Liver (tissue), 9 donors: ENCODE data around the gene PLA2R1. TPM values are rescaled to one million over a fixed set of nuclear protein-coding genes. Genes with fewer than 3 reads are reported as not detected.

ENCODE experiments used
- DNase-seq: peaks from one replicate; pipeline ENCODE4 v3.0.0-alpha.2; 2017; ENCODE audit warnings: low spot score
- H3K27ac ChIP-seq, 2 donors: one replicate each; pipeline ENCODE4 v1.7.0; 2013; ENCODE audit warnings: inconsistent platforms in 2 of 2, low read length in 2 of 2, control low read depth in 1 of 2, low read depth in 1 of 2, mild to moderate bottlenecking in 1 of 2
- H3K27me3 ChIP-seq, 4 donors: one replicate each; pipeline versions ENCODE4 v1.6.1 to v1.7.0; 2013; ENCODE audit warnings: low read length in 3 of 4, inconsistent platforms in 1 of 4, mild to moderate bottlenecking in 1 of 4, moderate library complexity in 1 of 4; ENCODE audit not compliant: control insufficient read depth in 4 of 4, insufficient read depth in 4 of 4
- H3K36me3 ChIP-seq, 4 donors: one replicate each; pipeline versions ENCODE4 v1.6.1 to v1.7.0; 2013; ENCODE audit warnings: low read length in 3 of 4, mild to moderate bottlenecking in 3 of 4, low read depth in 1 of 4, moderate library complexity in 1 of 4; ENCODE audit not compliant: control insufficient read depth in 4 of 4, insufficient read depth in 3 of 4
- H3K4me1 ChIP-seq, 4 donors: one replicate each; pipeline versions ENCODE4 v1.6.1 to v1.7.0; 2013; ENCODE audit warnings: low read length in 3 of 4, mild to moderate bottlenecking in 3 of 4, moderate library complexity in 1 of 4; ENCODE audit not compliant: control insufficient read depth in 4 of 4, insufficient read depth in 4 of 4
- H3K4me3 ChIP-seq, 3 donors: one replicate each; pipeline versions ENCODE4 v1.6.1 to v1.7.0; 2013; ENCODE audit warnings: low read length in 3 of 3, control low read depth in 1 of 3, low read depth in 1 of 3, mild to moderate bottlenecking in 1 of 3
- H3K9ac ChIP-seq, 2 donors: one replicate each; pipeline ENCODE4 v1.7.0; 2013; ENCODE audit warnings: low read length in 2 of 2, mild to moderate bottlenecking in 2 of 2, moderate library complexity in 2 of 2, control low read depth in 1 of 2, low read depth in 1 of 2
- H3K9me3 ChIP-seq, 4 donors: one replicate each; pipeline versions ENCODE4 v1.6.1 to v1.7.0; 2013; ENCODE audit warnings: low read length in 3 of 4; ENCODE audit not compliant: control insufficient read depth in 4 of 4
- CTCF ChIP-seq: fragments of 150-350 bp; IDR thresholded peaks from 2 replicates; pipeline ENCODE4 v1.5.1; 2017; ENCODE audit warnings: improper control_type of control experiment, low read depth, low read length; ENCODE audit not compliant: missing input control
- EGR1 ChIP-seq, 2 donors: IDR thresholded peaks; 2 replicates each; pipeline ENCODE4 v1.6.1; 2016 to 2018; ENCODE audit warnings: antibody characterized with exemption in 2 of 2, low read depth in 2 of 2
- FOXA1 ChIP-seq: IDR thresholded peaks from 2 replicates; pipeline ENCODE4 v1.6.1; 2016; ENCODE audit warnings: antibody characterized with exemption
- FOXA2 ChIP-seq: IDR thresholded peaks from 2 replicates; pipeline ENCODE4 v1.6.1; 2016; ENCODE audit warnings: antibody characterized with exemption
- GABPA ChIP-seq, 2 donors: IDR thresholded peaks in 1 of 2; conservative IDR thresholded peaks in 1 of 2; 2 replicates each; pipeline ENCODE4 v1.6.1; 2016; ENCODE audit warnings: antibody characterized with exemption in 2 of 2, mild to moderate bottlenecking in 1 of 2, moderate library complexity in 1 of 2
- HNF4A ChIP-seq, 2 donors: conservative IDR thresholded peaks; 2 replicates each; pipeline ENCODE4 v1.6.1; 2016; ENCODE audit warnings: antibody characterized with exemption in 2 of 2, mild to moderate bottlenecking in 2 of 2
- HNF4G ChIP-seq: IDR thresholded peaks from 2 replicates; pipeline ENCODE4 v1.6.1; 2016; ENCODE audit warnings: antibody characterized with exemption
- JUND ChIP-seq, 2 donors: IDR thresholded peaks; 2 replicates each; pipeline ENCODE4 v1.6.1; 2016; ENCODE audit warnings: antibody characterized with exemption in 2 of 2
- MAX ChIP-seq: IDR thresholded peaks from 2 replicates; pipeline ENCODE4 v1.6.1; 2016; ENCODE audit warnings: antibody characterized with exemption
- NR2F2 ChIP-seq: IDR thresholded peaks from 2 replicates; pipeline ENCODE4 v1.6.1; 2016; ENCODE audit warnings: antibody characterized with exemption
- RAD21 ChIP-seq, 2 donors: IDR thresholded peaks; 2 replicates each; pipeline ENCODE4 v1.6.1; 2016; ENCODE audit warnings: antibody characterized with exemption in 2 of 2, mild to moderate bottlenecking in 2 of 2
- REST ChIP-seq: IDR thresholded peaks from 2 replicates; pipeline ENCODE4 v1.6.1; 2016; ENCODE audit warnings: antibody characterized with exemption, mild to moderate bottlenecking
- RXRA ChIP-seq, 2 donors: IDR thresholded peaks; 2 replicates each; pipeline ENCODE4 v1.6.1; 2017 to 2018; ENCODE audit warnings: antibody characterized with exemption in 2 of 2, mild to moderate bottlenecking in 1 of 2
- SP1 ChIP-seq: IDR thresholded peaks from 2 replicates; pipeline ENCODE4 v1.6.1; 2018; ENCODE audit warnings: antibody characterized with exemption, mild to moderate bottlenecking
- TAF1 ChIP-seq: conservative IDR thresholded peaks from 2 replicates; pipeline ENCODE4 v1.6.1; 2016; ENCODE audit warnings: antibody characterized with exemption, mild to moderate bottlenecking
- YY1 ChIP-seq: IDR thresholded peaks from 2 replicates; pipeline ENCODE4 v1.6.1; 2016; ENCODE audit warnings: antibody characterized with exemption, mild to moderate bottlenecking
- WGBS: extraction: QIAGEN DNeasy Blood & Tissue Kit; methylation state at CpG from one replicate; pipeline ENCODE4 v1.1.7; 2013; 5-methylcytosine and 5-hydroxymethylcytosine counted together
- polyA plus RNA-seq, 2 donors: library from polyadenylated mRNA; stranded (reverse) in 1 of 2; unstranded in 1 of 2; fragments of 200-250 nt in 1 of 2; fragments of >200 nt in 1 of 2; fragmentation: Nextera tagmentation in 1 of 2; extraction: Ambion mirVana in 1 of 2; gene quantifications; one replicate each; pipeline versions ENCODE4 v1.2.1 to v1.2.3, GENCODE V29; 2013 to 2015
- total RNA-seq, 2 donors: library from RNA; depleted of rRNA; stranded (reverse); fragments of >200 nt; gene quantifications; one replicate each; pipeline ENCODE4 v1.2.3, GENCODE V29; 2014
- TF ChIP-seq, protein P1 (sequence below): IDR thresholded peaks from 2 replicates; pipeline ENCODE4 v1.6.1; 2016; ENCODE audit warnings: antibody characterized with exemption
- TF ChIP-seq, protein P2 (sequence below): IDR thresholded peaks from 2 replicates; pipeline ENCODE4 v1.6.1; 2016; ENCODE audit warnings: antibody characterized with exemption
- donor health status: healthy.
- donor health status: healthy.
- donor health status: healthy.
- donor health status: healthy.
- donor health status: healthy.

The PLA2R1 gene
- total and polyA plus RNA-seq, 4 donors: 0.61 to 2.3 (median 0.66) TPM

DNA sequence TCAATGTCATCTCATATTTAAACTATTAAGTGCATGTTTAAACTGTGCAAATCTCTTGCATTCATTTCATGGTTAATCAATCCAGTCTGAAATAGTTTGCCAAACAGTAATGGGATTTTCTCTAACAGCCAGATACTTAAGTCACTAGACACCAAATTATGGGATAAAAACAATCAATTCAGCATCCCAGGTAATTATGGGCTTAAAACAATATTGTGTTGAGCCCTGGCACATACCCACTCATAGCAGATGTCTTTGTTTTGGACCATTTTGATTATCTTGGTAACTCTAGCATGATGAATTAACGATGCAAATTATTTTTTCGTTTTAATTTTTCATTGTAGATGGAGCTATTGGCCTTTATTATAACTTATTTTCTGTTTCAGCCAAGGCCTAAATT lies 145.9 kb downstream of the PLA2R1 start:
- Histone ChIP-seq H3K9ac (no peak overlapping the region), H3K4me1 (no peaks in the 10 kb centered on the region), H3K36me3 (no peaks in the 10 kb centered on the region), H3K27me3 (no peaks in the 10 kb centered on the region), H3K4me3 (no peak overlapping the region), H3K27ac (no peak overlapping the region), H3K9me3 (no peaks in the 10 kb centered on the region)
- no peak for TF ChIP-seq YY1
- no peak for TF ChIP-seq TAF1
- TF ChIP-seq JUND (IDR thresholded peaks at IDR 0.05): no peak
- no peak for TF ChIP-seq HNF4G
- no peak for TF ChIP-seq REST
- TF ChIP-seq RXRA (IDR thresholded peaks at IDR 0.05): no peak
- no peak for TF ChIP-seq MAX
- no peak for TF ChIP-seq FOXA2
- no peak for TF ChIP-seq FOXA1
- TF ChIP-seq NR2F2: no peak
- no peak for TF ChIP-seq RAD21 (IDR thresholded peaks at IDR 0.05)
- TF ChIP-seq HNF4A (conservative IDR thresholded peaks at IDR 0.05): no peak
- TF ChIP-seq GABPA (IDR thresholded peaks at IDR 0.05 in 1 of 2, conservative IDR thresholded peaks at IDR 0.05 in 1 of 2): no peak
- TF ChIP-seq SP1: no peak
- TF ChIP-seq, protein P1, sequence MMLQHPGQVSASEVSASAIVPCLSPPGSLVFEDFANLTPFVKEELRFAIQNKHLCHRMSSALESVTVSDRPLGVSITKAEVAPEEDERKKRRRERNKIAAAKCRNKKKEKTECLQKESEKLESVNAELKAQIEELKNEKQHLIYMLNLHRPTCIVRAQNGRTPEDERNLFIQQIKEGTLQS: no peak
- TF ChIP-seq, protein P2, sequence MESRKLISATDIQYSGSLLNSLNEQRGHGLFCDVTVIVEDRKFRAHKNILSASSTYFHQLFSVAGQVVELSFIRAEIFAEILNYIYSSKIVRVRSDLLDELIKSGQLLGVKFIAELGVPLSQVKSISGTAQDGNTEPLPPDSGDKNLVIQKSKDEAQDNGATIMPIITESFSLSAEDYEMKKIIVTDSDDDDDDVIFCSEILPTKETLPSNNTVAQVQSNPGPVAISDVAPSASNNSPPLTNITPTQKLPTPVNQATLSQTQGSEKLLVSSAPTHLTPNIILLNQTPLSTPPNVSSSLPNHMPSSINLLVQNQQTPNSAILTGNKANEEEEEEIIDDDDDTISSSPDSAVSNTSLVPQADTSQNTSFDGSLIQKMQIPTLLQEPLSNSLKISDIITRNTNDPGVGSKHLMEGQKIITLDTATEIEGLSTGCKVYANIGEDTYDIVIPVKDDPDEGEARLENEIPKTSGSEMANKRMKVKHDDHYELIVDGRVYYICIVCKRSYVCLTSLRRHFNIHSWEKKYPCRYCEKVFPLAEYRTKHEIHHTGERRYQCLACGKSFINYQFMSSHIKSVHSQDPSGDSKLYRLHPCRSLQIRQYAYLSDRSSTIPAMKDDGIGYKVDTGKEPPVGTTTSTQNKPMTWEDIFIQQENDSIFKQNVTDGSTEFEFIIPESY: no peak
- no peak for TF ChIP-seq EGR1 (IDR thresholded peaks at IDR 0.05; ENCODE audit: low read depth in 2 of 2)
- TF ChIP-seq CTCF: no peak
- WGBS: 92% methylated on average over 2 of the region's 2 CpGs
- DNase-seq: no peak
